ENCODE measurements around the gene MACROH2A2.
A peak's percentile ranks its signal among the peaks of the same experiment; 100 is the strongest.
"Not testable (repeated sequence)": the region's sequence is repeated elsewhere in the genome, so short reads cannot be mapped to it uniquely, and the experiment has no call there.

MACROH2A2 gene

GRCh38 chr10:70068925-70069324 is 16.3 kb downstream of the MACROH2A2 start:
- ATAC-seq, result no peak

- ATAC-seq, result no peak
These were observed 16.7 kb downstream of the MACROH2A2 start for GRCh38 chr10:70069346-70069745.

- no peak for ATAC-seq
These were observed 18.2 kb downstream of the MACROH2A2 start for GRCh38 chr10:70070834-70071233.

GRCh38 chr10:70074165-70074564 is 21.5 kb downstream of the MACROH2A2 start:
- ATAC-seq, result no peak

GRCh38 chr10:70074971-70075370 is 22.3 kb downstream of the MACROH2A2 start:
- no peak for ATAC-seq

GRCh38 chr10:70078329-70078728 is 25.7 kb downstream of the MACROH2A2 start:
- ATAC-seq, result no peak

GRCh38 chr10:70078937-70079336 is 26.3 kb downstream of the MACROH2A2 start:
- ATAC-seq, result no peak

GRCh38 chr10:70080789-70081188 is 28.1 kb downstream of the MACROH2A2 start:
- ATAC-seq, result not testable (repeated sequence)

GRCh38 chr10:70084189-70084588 is 31.5 kb downstream of the MACROH2A2 start:
- no peak for ATAC-seq

- ATAC-seq, result no peak
These were observed 33.4 kb downstream of the MACROH2A2 start for GRCh38 chr10:70085975-70086613.

GRCh38 chr10:70087616-70088307 is 35.1 kb downstream of the MACROH2A2 start:
- ATAC-seq, result no peak

GRCh38 chr10:70088308-70088698 is 35.7 kb downstream of the MACROH2A2 start:
- ATAC-seq, result no peak

GRCh38 chr10:70090013-70090412 is 37.4 kb downstream of the MACROH2A2 start:
- no peak for ATAC-seq

GRCh38 chr10:70090951-70091350 is 38.3 kb downstream of the MACROH2A2 start:
- ATAC-seq, result no peak

- peak in 1 of 2 donors; percentile 12 for ATAC-seq
These were observed 39.7 kb downstream of the MACROH2A2 start for GRCh38 chr10:70092389-70092718.

- peak; percentile 81 to 90 for ATAC-seq
These were observed 40.8 kb downstream of the MACROH2A2 start for GRCh38 chr10:70093335-70093944.

- no peak for ATAC-seq
These were observed 41.6 kb downstream of the MACROH2A2 start for GRCh38 chr10:70094250-70094649.

GRCh38 chr10:70096016-70096704 is 43.5 kb downstream of the MACROH2A2 start:
- ATAC-seq, result no peak

- ATAC-seq, result no peak
These were observed 44.2 kb downstream of the MACROH2A2 start for GRCh38 chr10:70096705-70097420.

- ATAC-seq, result no peak
These were observed 44.8 kb downstream of the MACROH2A2 start for GRCh38 chr10:70097459-70097858.

- no peak for ATAC-seq
These were observed 45.6 kb downstream of the MACROH2A2 start for GRCh38 chr10:70098271-70098670.

GRCh38 chr10:70101068-70101562 is 48.5 kb downstream of the MACROH2A2 start:
- ATAC-seq, result not testable (repeated sequence)

GRCh38 chr10:70101668-70102067 is 49.0 kb downstream of the MACROH2A2 start:
- ATAC-seq, result no peak
